Panc1 (cell line): ENCODE data around the gene COMMD6. TPM values are rescaled to one million over a fixed set of nuclear protein-coding genes. Genes with fewer than 3 reads are reported as not detected.

Source experiments
- ATAC-seq: fragments of 200-7000 bp; cut with Tn5 transposase; 2 replicates; pipeline ENCODE4 v1.9.1; 2020; ENCODE audit warnings: mild to moderate bottlenecking, moderate library complexity
- BruUV-seq: library from RNA; stranded (reverse); fragments of 400-500 nt; replicated peaks from 2 replicates; lab custom pipeline; 2021; lab: Mats Ljungman, UMichigan
- CTCF ChIA-PET: fragments of 300-600 bp; sonication (Branson Sonifier 250); formaldehyde crosslinking; loops from one replicate; lab custom pipeline; 2022; ENCODE audit warnings: antibody characterized with exemption; lab: Charles Lee
- POLR2A ChIA-PET: fragments of 300-600 bp; sonication (Branson Sonifier 250); formaldehyde crosslinking; loops from one replicate; lab custom pipeline; 2022; ENCODE audit warnings: antibody characterized with exemption; lab: Charles Lee
- DNase-seq: peaks from one replicate; pipeline ENCODE4 v3.0.0-alpha.2; 2010; ENCODE audit warnings: low read depth, low spot score
- H3K27ac ChIP-seq: 2 replicates; pipeline ENCODE4 v1.5.1; 2011; ENCODE audit warnings: mild to moderate bottlenecking, low read length, inconsistent platforms
- H3K27me3 ChIP-seq: fragments of 200-500 bp; sonication (Bioruptor generic); 2 replicates; pipeline ENCODE4 v1.6.0; 2014; ENCODE audit warnings: low read length, inconsistent platforms; ENCODE audit not compliant: control insufficient read depth, insufficient read depth
- H3K36me3 ChIP-seq: fragments of 200-500 bp; sonication (Bioruptor generic); 2 replicates; pipeline ENCODE4 v1.5.1; 2014; ENCODE audit warnings: inconsistent platforms, mild to moderate bottlenecking, low read length, moderate library complexity; ENCODE audit not compliant: control insufficient read depth, insufficient read depth
- H3K4me1 ChIP-seq: 2 replicates; pipeline ENCODE4 v1.5.1; 2011; ENCODE audit warnings: inconsistent platforms, mild to moderate bottlenecking, low read length, moderate library complexity; ENCODE audit not compliant: control insufficient read depth, insufficient read depth
- H3K4me3 ChIP-seq, 2 experiments: 2 replicates each; pipeline ENCODE4 v1.5.1; 2011 to 2012; ENCODE audit warnings: low read depth in 2 of 2, low read length in 2 of 2, mild to moderate bottlenecking in 2 of 2, inconsistent platforms in 1 of 2, moderate library complexity in 1 of 2
- H3K9me3 ChIP-seq: fragments of 200-500 bp; sonication (Bioruptor generic); 2 replicates; pipeline ENCODE4 v1.5.1; 2014; ENCODE audit warnings: low read depth, mild to moderate bottlenecking, inconsistent platforms, low read length, moderate library complexity; ENCODE audit not compliant: control insufficient read depth, insufficient read depth
- POLR2AphosphoS5 ChIP-seq: IDR thresholded peaks from 2 replicates; pipeline ENCODE4 v1.6.1; 2012; ENCODE audit warnings: mild to moderate bottlenecking, low read depth, low read length, moderate library complexity
- REST ChIP-seq, 2 experiments: IDR thresholded peaks; 2 replicates each; pipeline ENCODE4 v1.6.1; 2011 to 2012; ENCODE audit warnings: low read depth in 2 of 2, control low read depth in 1 of 2, low read length in 1 of 2, mild to moderate bottlenecking in 1 of 2, moderate library complexity in 1 of 2; ENCODE audit not compliant: insufficient read depth in 1 of 2
- SIN3A ChIP-seq: IDR thresholded peaks from 2 replicates; pipeline ENCODE4 v1.6.1; 2012; ENCODE audit warnings: low read depth, mild to moderate bottlenecking, low read length, moderate library complexity, borderline replicate concordance; ENCODE audit not compliant: insufficient read depth
- TCF7L2 ChIP-seq: IDR thresholded peaks from 2 replicates; pipeline ENCODE4 v1.6.1; 2011; ENCODE audit warnings: mild to moderate bottlenecking, low read depth, low read length, inconsistent platforms
- in situ Hi-C: cut with HindIII; loops from 2 replicates; pipeline ENCODE4 v1.10.0; 2016; ENCODE audit warnings: low sequenced_read_pairs, low pct_unique_long_range_greater_than_20kb
- intact Hi-C: fragments of 100-400 bp; cut with micrococcal nuclease; formaldehyde crosslinking; loops from one replicate; pipeline ENCODE4 v1.10.0; 2022; ENCODE audit not compliant: unreplicated experiment
- total RNA-seq: library from RNA; stranded (reverse); gene quantifications from one replicate; pipeline ENCODE4 v1.2.1, GENCODE V29; 2021; ENCODE audit not compliant: unreplicated experiment
- TF ChIP-seq, protein P1 (sequence below): fragments of 450-650 bp; IDR thresholded peaks from 2 replicates; pipeline ENCODE4 v1.5.1; 2017; ENCODE audit warnings: mild to moderate bottlenecking

COMMD6 gene
- total RNA-seq, 1 experiment from 2014 or later, result 97.4 TPM

- intact Hi-C loops, result no loop called here
- DNase-seq (no peak), ATAC-seq (no peak)
- Histone ChIP-seq H3K9me3 (no peaks in the 10 kb centered on the region), H3K4me1 (no peaks in the 10 kb centered on the region), H3K27ac (no peak overlapping the region), H3K4me3 (no peak overlapping the region), H3K27me3 (no peaks in the 10 kb centered on the region), H3K36me3 (no peaks in the 10 kb centered on the region)
- CTCF ChIA-PET, result no interaction called here
- no peak for TF ChIP-seq POLR2AphosphoS5
- TF ChIP-seq REST (IDR thresholded peaks at IDR 0.05; ENCODE audit: insufficient read depth in 1 of 2, low read depth in 2 of 2, low read length in 1 of 2), result no peak
- TF ChIP-seq, protein P1, sequence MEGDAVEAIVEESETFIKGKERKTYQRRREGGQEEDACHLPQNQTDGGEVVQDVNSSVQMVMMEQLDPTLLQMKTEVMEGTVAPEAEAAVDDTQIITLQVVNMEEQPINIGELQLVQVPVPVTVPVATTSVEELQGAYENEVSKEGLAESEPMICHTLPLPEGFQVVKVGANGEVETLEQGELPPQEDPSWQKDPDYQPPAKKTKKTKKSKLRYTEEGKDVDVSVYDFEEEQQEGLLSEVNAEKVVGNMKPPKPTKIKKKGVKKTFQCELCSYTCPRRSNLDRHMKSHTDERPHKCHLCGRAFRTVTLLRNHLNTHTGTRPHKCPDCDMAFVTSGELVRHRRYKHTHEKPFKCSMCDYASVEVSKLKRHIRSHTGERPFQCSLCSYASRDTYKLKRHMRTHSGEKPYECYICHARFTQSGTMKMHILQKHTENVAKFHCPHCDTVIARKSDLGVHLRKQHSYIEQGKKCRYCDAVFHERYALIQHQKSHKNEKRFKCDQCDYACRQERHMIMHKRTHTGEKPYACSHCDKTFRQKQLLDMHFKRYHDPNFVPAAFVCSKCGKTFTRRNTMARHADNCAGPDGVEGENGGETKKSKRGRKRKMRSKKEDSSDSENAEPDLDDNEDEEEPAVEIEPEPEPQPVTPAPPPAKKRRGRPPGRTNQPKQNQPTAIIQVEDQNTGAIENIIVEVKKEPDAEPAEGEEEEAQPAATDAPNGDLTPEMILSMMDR, result no peak
- no peak for TF ChIP-seq SIN3A
- TF ChIP-seq TCF7L2, result no peak
- no TSS peak for BruUV-seq
- POLR2A ChIA-PET, result no interaction called here
- in situ Hi-C loops, result no loop called here
Measured at GRCh38 chr13:75506018-75506417, 31.6 kb downstream of the COMMD6 start.

- no TSS peak for BruUV-seq
- H3K4me1 ChIP-seq, result no peaks in the 10 kb centered on the region
- intact Hi-C loops (no loop called here), in situ Hi-C loops (no loop called here)
- no peaks in the 10 kb centered on the region for H3K27me3 ChIP-seq
- no peaks in the 10 kb centered on the region for H3K9me3 ChIP-seq
- ATAC-seq, result no peak
- no peak overlapping the region for H3K27ac ChIP-seq
- H3K4me3 ChIP-seq, result no peak overlapping the region
- H3K36me3 ChIP-seq, result no peaks in the 10 kb centered on the region
- TF ChIP-seq, protein P1, result no peak
- TF ChIP-seq POLR2AphosphoS5, result no peak
- TF ChIP-seq REST (IDR thresholded peaks at IDR 0.05; ENCODE audit: insufficient read depth in 1 of 2, low read depth in 2 of 2, low read length in 1 of 2), result no peak
- no peak for TF ChIP-seq TCF7L2
- TF ChIP-seq SIN3A, result no peak
- ChIA-PET POLR2A (no interaction called here), CTCF (no interaction called here)
- DNase-seq, result no peak
Measured at GRCh38 chr13:75505327-75505726, 32.3 kb downstream of the COMMD6 start.
